Duodenal mucosa (tissue), 2 donors: ENCODE measurements around the gene PCDH12.
A peak's percentile ranks its signal among the peaks of the same experiment; 100 is the strongest.

ENCODE experiments used
- H3K27ac ChIP-seq: one replicate; pipeline ENCODE4 v1.7.0; 2013; ENCODE audit warnings: low read depth, low read length
- H3K27me3 ChIP-seq, 2 donors: one replicate each; pipeline ENCODE4 v1.7.0; 2013; ENCODE audit warnings: low read length in 2 of 2, control low read depth in 1 of 2; ENCODE audit not compliant: insufficient read depth in 2 of 2, control insufficient read depth in 1 of 2
- H3K36me3 ChIP-seq, 2 donors: one replicate each; pipeline ENCODE4 v1.7.0; 2013; ENCODE audit warnings: low read length in 2 of 2, control low read depth in 1 of 2; ENCODE audit not compliant: insufficient read depth in 2 of 2, control insufficient read depth in 1 of 2
- H3K4me1 ChIP-seq, 2 donors: one replicate each; pipeline ENCODE4 v1.7.0; 2013; ENCODE audit warnings: low read length in 2 of 2, control low read depth in 1 of 2; ENCODE audit not compliant: insufficient read depth in 2 of 2, control insufficient read depth in 1 of 2
- H3K4me3 ChIP-seq, 2 donors: one replicate each; pipeline ENCODE4 v1.7.0; 2013; ENCODE audit warnings: low read length in 2 of 2, low read depth in 1 of 2
- H3K9ac ChIP-seq, 2 donors: one replicate each; pipeline ENCODE4 v1.7.0; 2013; ENCODE audit warnings: low read length in 2 of 2, low read depth in 1 of 2
- H3K9me3 ChIP-seq, 2 donors: one replicate each; pipeline ENCODE4 v1.7.0; 2013; ENCODE audit warnings: low read length in 2 of 2, control low read depth in 1 of 2; ENCODE audit not compliant: control insufficient read depth in 1 of 2

PCDH12 gene

GRCh38 chr5:141941779-141942178 is 16.2 kb downstream of the PCDH12 start:
- H3K9me3 ChIP-seq = no peaks in the 10 kb centered on the region
- H3K9ac ChIP-seq = no peak overlapping the region
- H3K4me1 ChIP-seq = peaks cover 15 to 22% of the 10 kb centered on the region in 2 donors
- H3K27ac ChIP-seq = no peak overlapping the region
- peaks cover 22 to 27% of the 10 kb centered on the region in 2 donors for H3K36me3 ChIP-seq
- H3K4me3 ChIP-seq = no peak overlapping the region
- H3K27me3 ChIP-seq = no peaks in the 10 kb centered on the region

GRCh38 chr5:141941307-141941706 is 16.7 kb downstream of the PCDH12 start:
- Histone ChIP-seq H3K27ac (no peak overlapping the region), H3K4me1 (peaks cover 15 to 22% of the 10 kb centered on the region in 2 donors), H3K27me3 (no peaks in the 10 kb centered on the region), H3K9ac (no peak overlapping the region), H3K4me3 (no peak overlapping the region), H3K36me3 (peaks cover 25 to 31% of the 10 kb centered on the region in 2 donors), H3K9me3 (no peaks in the 10 kb centered on the region)

DNA sequence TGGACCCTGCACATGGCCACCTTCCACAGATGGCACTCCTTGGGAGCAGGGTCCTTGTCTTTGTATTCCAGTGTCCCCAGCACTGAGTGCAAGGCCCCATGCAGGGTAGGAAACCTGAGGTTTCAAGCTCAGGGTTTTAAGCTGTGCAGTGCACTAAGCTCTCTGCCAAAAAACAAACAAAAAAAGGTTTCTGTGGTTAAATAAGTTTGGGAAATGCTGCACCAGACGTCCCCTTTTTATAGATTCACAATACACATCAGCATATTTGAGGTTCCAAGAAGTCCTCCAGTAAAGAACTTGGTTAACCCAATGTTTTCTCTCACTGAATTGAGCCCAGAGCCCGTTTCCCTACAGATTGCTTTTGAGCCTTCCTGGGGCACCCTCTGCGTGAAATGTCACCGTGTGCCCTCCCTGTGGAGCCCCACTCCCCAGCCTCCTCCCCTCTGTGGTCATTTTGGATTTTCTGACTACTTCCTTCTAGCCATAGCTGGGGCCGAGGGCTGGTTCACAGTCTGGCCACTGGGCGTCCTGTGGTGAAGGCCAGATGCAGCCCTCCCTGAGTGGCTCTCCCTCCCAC is 17.2 kb downstream of the PCDH12 start:
- Histone ChIP-seq H3K4me1 (peaks cover 15 to 22% of the 10 kb centered on the region in 2 donors), H3K9ac (peak overlapping the region in 1 of 2 donors; percentile 22), H3K9me3 (no peaks in the 10 kb centered on the region), H3K27me3 (no peaks in the 10 kb centered on the region), H3K27ac (no peak overlapping the region), H3K4me3 (no peak overlapping the region), H3K36me3 (peaks cover 30 to 37% of the 10 kb centered on the region in 2 donors)

- no peak overlapping the region for H3K27ac ChIP-seq
- H3K9ac ChIP-seq = no peak overlapping the region
Measured at GRCh38 chr5:141935538-141935937, 22.5 kb downstream of the PCDH12 start.

DNA sequence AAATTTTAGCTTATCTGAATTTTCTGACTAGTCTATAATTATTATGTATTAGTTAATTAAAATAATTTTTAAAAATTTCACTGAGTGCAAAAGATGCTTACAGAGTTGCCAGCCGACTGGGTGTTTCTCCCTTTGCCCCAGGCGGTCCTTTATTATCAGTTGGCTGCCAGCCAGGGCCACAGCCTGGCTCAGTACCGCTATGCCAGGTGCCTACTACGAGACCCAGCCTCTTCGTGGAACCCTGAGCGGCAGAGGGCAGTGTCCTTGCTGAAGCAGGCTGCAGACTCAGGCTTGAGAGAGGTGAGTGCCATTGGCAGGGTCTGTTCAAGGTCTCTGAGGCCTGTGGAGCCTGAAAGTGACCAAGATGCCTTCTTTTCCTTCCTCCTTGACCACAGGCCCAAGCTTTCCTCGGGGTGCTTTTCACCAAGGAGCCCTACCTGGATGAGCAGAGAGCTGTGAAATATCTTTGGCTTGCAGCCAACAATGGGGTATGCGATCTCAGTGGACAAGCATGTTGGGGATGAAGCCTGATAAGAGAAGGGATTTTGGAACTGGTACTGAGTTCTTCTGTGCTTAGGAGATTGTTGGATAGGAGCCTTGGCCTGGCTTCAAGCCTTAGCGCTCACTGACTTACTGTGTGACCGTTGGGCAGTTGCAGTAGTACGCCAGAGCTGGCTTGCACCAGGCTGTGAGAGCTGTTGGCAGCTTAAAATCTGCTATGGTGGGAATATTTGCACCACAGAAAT is 23.7 kb downstream of the PCDH12 start:
- no peak overlapping the region for H3K27ac ChIP-seq

More at GRCh38 chr5:141935538-141935937, 22.5 kb downstream of the PCDH12 start:
- Histone ChIP-seq H3K4me1 (no peaks in the 10 kb centered on the region), H3K9me3 (no peaks in the 10 kb centered on the region), H3K4me3 (no peak overlapping the region), H3K36me3 (peaks cover 57 to 85% of the 10 kb centered on the region in 2 donors), H3K27me3 (no peaks in the 10 kb centered on the region)

GRCh38 chr5:141933151-141933550 is 24.9 kb downstream of the PCDH12 start:
- H3K27me3 ChIP-seq = no peaks in the 10 kb centered on the region
- H3K27ac ChIP-seq = no peak overlapping the region

More for the DNA sequence above, 23.7 kb downstream of the PCDH12 start:
- no peak overlapping the region for H3K9ac ChIP-seq
- H3K36me3 ChIP-seq = peaks cover 63 to 89% of the 10 kb centered on the region in 2 donors
- H3K27me3 ChIP-seq = no peaks in the 10 kb centered on the region
- H3K9me3 ChIP-seq = no peaks in the 10 kb centered on the region
- H3K4me3 ChIP-seq = no peak overlapping the region
- H3K4me1 ChIP-seq = no peaks in the 10 kb centered on the region

GRCh38 chr5:141931694-141932093 is 26.3 kb downstream of the PCDH12 start:
- H3K9me3 ChIP-seq = no peaks in the 10 kb centered on the region
- H3K36me3 ChIP-seq = peaks cover 69 to 95% of the 10 kb centered on the region in 2 donors
- H3K4me1 ChIP-seq = no peaks in the 10 kb centered on the region
- H3K9ac ChIP-seq = no peak overlapping the region
- H3K4me3 ChIP-seq = no peak overlapping the region
- H3K27me3 ChIP-seq = no peaks in the 10 kb centered on the region
- no peak overlapping the region for H3K27ac ChIP-seq

More at GRCh38 chr5:141933151-141933550, 24.9 kb downstream of the PCDH12 start:
- Histone ChIP-seq H3K9me3 (no peaks in the 10 kb centered on the region), H3K4me1 (no peaks in the 10 kb centered on the region), H3K9ac (no peak overlapping the region), H3K4me3 (no peak overlapping the region), H3K36me3 (peaks cover 62 to 91% of the 10 kb centered on the region in 2 donors)

- Histone ChIP-seq H3K27me3 (no peaks in the 10 kb centered on the region), H3K4me1 (peaks cover under 1% of the 10 kb centered on the region in 2 donors), H3K9me3 (no peaks in the 10 kb centered on the region), H3K27ac (no peak overlapping the region), H3K9ac (no peak overlapping the region), H3K36me3 (peaks cover 60 to 89% of the 10 kb centered on the region in 2 donors), H3K4me3 (no peak overlapping the region)
Measured at GRCh38 chr5:141929398-141930058, 28.5 kb downstream of the PCDH12 start.

DNA sequence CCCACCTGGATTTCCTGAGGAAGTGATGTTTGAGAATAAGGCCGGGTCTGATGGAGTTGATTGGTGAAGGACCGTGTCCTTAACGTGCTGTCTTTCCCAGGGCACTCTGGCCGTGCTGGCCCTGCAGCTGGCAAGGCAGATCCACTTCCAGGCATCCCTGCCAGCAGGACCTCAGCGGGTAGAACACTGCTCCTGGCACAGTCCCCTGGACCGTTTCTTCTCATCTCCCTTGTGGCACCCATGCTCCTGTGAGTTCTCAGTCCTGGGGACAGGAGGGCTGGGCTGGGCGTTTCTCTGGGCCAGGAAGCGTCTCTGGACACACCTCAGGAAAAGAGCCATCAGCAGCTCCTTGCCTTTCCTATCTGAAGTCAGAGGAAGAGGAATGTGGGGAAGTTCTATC is 30.0 kb downstream of the PCDH12 start:
- Histone ChIP-seq H3K27ac (no peak overlapping the region), H3K9me3 (no peaks in the 10 kb centered on the region), H3K4me3 (no peak overlapping the region), H3K4me1 (peaks cover 6 to 9% of the 10 kb centered on the region in 2 donors), H3K9ac (no peak overlapping the region), H3K36me3 (peaks cover 52 to 76% of the 10 kb centered on the region in 2 donors), H3K27me3 (no peaks in the 10 kb centered on the region)

GRCh38 chr5:141926434-141926833 is 31.6 kb downstream of the PCDH12 start:
- H3K27me3 ChIP-seq = no peaks in the 10 kb centered on the region
- peaks cover 45 to 62% of the 10 kb centered on the region in 2 donors for H3K36me3 ChIP-seq
- peaks cover 6 to 15% of the 10 kb centered on the region in 2 donors for H3K4me1 ChIP-seq
- no peak overlapping the region for H3K27ac ChIP-seq
- no peak overlapping the region for H3K9ac ChIP-seq
- H3K4me3 ChIP-seq = no peak overlapping the region
- H3K9me3 ChIP-seq = no peaks in the 10 kb centered on the region
